ENCODE measurements around the gene THOC3. TPM values are rescaled to one million over a fixed set of nuclear protein-coding genes. Genes with fewer than 3 reads are reported as not detected.
"Not testable (repeated sequence)": the region's sequence is repeated elsewhere in the genome, so short reads cannot be mapped to it uniquely, and the experiment has no call there.

THOC3 gene, protein sequence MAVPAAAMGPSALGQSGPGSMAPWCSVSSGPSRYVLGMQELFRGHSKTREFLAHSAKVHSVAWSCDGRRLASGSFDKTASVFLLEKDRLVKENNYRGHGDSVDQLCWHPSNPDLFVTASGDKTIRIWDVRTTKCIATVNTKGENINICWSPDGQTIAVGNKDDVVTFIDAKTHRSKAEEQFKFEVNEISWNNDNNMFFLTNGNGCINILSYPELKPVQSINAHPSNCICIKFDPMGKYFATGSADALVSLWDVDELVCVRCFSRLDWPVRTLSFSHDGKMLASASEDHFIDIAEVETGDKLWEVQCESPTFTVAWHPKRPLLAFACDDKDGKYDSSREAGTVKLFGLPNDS
- polyA plus RNA-seq (ENCODE audit: insufficient read length in 3 of 3) = 100 to 1,000 TPM in 1 of 3 donors, 10 to 100 TPM in 2; 63.0 to 106 (median 93.0) TPM
- long read RNA-seq, donor 1, transcript THOC3-201 (6 exons, 1,589 nt) = major isoform, 27 of 27 reads
- long read RNA-seq, donor 1, partial matches to known transcripts = 0 of 27 reads
- long read RNA-seq, donor 1, other reads (novel, unspliced or antisense) = 0 of 27 reads
- long read RNA-seq, donor 2, transcript THOC3-201 (6 exons, 1,589 nt) = major isoform, 14 of 15 reads
- long read RNA-seq, donor 2, partial matches to known transcripts = 0 of 15 reads
- long read RNA-seq, donor 2, other reads (novel, unspliced or antisense) = 0 of 15 reads
- long read RNA-seq, donor 3, transcript THOC3-201 (6 exons, 1,589 nt) = major isoform, 50 of 52 reads
- long read RNA-seq, donor 3, partial matches to known transcripts = 0 of 52 reads
- long read RNA-seq, donor 3, other reads (novel, unspliced or antisense) = 0 of 52 reads
- long read RNA-seq, donor 4, transcript THOC3-201 (6 exons, 1,589 nt) = major isoform, 32 of 33 reads
- long read RNA-seq, donor 4, partial matches to known transcripts = 0 of 33 reads
- long read RNA-seq, donor 4, other reads (novel, unspliced or antisense) = 0 of 33 reads
- long read RNA-seq, donor 5 = 0 reads
- long read RNA-seq, donor 6, transcript THOC3-201 (6 exons, 1,589 nt) = major isoform, 21 of 22 reads
- long read RNA-seq, donor 6, partial matches to known transcripts = 0 of 22 reads
- long read RNA-seq, donor 6, other reads (novel, unspliced or antisense) = 0 of 22 reads
- long read RNA-seq, donor 7, transcript THOC3-201 (6 exons, 1,589 nt) = major isoform, 41 of 49 reads
- long read RNA-seq, donor 7, partial matches to known transcripts = 5 of 49 reads
- long read RNA-seq, donor 7, other reads (novel, unspliced or antisense) = 0 of 49 reads
- long read RNA-seq, donor 8 = 0 reads
- long read RNA-seq, donor 9, transcript THOC3-201 (6 exons, 1,589 nt) = major isoform, 23 of 23 reads
- long read RNA-seq, donor 9, partial matches to known transcripts = 0 of 23 reads
- long read RNA-seq, donor 9, other reads (novel, unspliced or antisense) = 0 of 23 reads
- long read RNA-seq, donor 10, transcript THOC3-201 (6 exons, 1,589 nt) = major isoform, 27 of 29 reads
- long read RNA-seq, donor 10, partial matches to known transcripts = 0 of 29 reads
- long read RNA-seq, donor 10, other reads (novel, unspliced or antisense) = 0 of 29 reads
- long read RNA-seq, donor 11, transcript THOC3-201 (6 exons, 1,589 nt) = major isoform, 33 of 34 reads
- long read RNA-seq, donor 11, partial matches to known transcripts = 0 of 34 reads
- long read RNA-seq, donor 11, other reads (novel, unspliced or antisense) = 0 of 34 reads
- long read RNA-seq, donor 12, transcript THOC3-201 (6 exons, 1,589 nt) = major isoform, 6 of 6 reads
- long read RNA-seq, donor 12, partial matches to known transcripts = 0 of 6 reads
- long read RNA-seq, donor 12, other reads (novel, unspliced or antisense) = 0 of 6 reads
- long read RNA-seq, donor 13 = 0 reads
- long read RNA-seq, donor 14, transcript THOC3-201 (6 exons, 1,589 nt) = major isoform, 28 of 28 reads
- long read RNA-seq, donor 14, partial matches to known transcripts = 0 of 28 reads
- long read RNA-seq, donor 14, other reads (novel, unspliced or antisense) = 0 of 28 reads
- long read RNA-seq, donor 15, transcript THOC3-201 (6 exons, 1,589 nt) = major isoform, 12 of 13 reads
- long read RNA-seq, donor 15, partial matches to known transcripts = 0 of 13 reads
- long read RNA-seq, donor 15, other reads (novel, unspliced or antisense) = 0 of 13 reads
- long read RNA-seq, donor 16, transcript THOC3-201 (6 exons, 1,589 nt) = major isoform, 111 of 127 reads
- long read RNA-seq, donor 16, transcript THOC3-208 (5 exons, 1,796 nt) = minor isoform, 5 of 127 reads
- long read RNA-seq, donor 16, partial matches to known transcripts = 5 of 127 reads
- long read RNA-seq, donor 16, other reads (novel, unspliced or antisense) = 6 of 127 reads

DNA sequence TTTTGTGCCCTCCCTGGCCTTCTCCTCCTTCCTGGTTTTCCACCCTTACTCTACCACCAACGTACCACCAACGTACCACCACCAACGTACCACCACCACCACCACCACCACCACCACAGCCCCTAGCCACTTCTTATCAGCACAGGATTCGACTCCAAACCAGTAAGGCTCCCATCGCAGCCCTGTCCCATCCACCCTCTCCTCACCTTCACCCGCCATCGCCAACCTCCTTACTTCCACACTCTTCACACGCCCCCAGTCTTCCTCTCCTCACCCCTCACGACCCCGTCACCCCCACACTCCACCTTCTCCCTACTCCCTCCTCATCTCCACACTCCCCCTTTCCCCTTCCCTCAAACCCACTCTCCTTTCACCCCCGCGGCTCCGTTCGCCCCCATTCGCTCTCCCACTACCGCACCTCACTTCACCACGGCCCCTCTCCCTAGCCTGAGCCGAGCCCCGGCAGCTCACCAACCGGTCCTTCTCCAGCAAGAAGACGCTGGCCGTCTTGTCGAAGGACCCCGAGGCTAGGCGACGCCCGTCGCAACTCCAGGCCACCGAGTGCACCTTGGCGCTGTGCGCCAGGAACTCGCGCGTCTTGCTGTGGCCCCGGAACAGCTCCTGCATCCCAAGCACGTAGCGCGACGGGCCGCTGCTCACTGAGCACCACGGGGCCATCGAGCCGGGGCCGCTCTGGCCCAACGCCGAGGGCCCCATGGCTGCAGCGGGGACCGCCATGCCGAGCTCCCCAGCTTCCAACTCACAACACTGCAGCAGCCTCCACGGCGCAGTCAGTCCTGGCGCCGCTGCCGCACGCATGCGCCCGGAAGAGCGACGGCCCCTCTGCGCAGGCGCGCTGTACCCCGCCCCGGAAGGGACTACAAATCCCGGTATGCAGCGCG lies at the start of gene THOC3:
TSS of gene THOC3 (minus strand) at position 845 of the 902 bp plus-strand sequence. CDS start at position 738, 107 bp downstream.
- peak; percentile 63 to 81 (median 71) for DNase-seq (ENCODE audit: extremely low read depth in 1 of 11, low read depth in 9 of 11, low spot score in 4 of 11)

DNA sequence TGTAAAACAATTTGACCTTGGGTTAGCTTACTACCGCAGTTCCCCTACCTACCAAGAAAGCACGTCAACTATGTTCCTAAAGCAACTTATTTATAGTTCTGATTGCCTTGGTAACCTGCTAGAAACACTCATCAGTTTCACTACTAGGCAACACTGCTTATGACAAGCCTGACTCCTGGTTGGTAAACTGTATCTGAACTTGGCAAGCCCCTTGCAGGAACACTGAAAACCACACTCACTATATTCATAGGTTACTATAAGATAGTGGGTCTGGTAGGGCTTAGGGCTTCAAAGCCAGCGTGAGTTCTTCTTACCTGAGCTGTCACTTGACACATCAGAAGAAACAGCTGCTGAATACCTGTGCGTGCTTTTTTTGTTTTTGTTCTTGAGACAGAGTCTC lies 49.2 kb upstream of the THOC3 start:
- not testable (repeated sequence) for DNase-seq (ENCODE audit: extremely low read depth in 1 of 11, low read depth in 9 of 11, low spot score in 4 of 11)

DNA sequence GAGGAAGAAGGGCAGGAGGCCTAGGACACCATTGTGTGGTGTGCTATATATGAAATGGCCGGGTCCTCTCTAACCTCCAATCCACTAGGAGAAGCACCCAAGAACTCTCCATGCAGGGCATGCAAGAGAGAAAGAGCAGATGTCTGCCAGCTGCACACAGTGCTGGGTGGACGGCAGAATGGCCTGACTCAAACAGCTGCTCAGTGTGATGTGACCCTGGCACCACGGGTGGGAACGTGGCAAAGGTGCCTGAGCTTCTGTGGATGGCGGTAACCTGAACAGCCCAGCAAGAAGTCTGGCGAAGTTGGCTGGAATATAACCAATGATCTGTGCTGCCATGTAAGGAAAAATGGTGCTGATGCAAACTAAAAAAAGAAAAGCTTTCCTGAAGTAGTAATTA lies 46.2 kb upstream of the THOC3 start:
- DNase-seq (ENCODE audit: extremely low read depth in 1 of 11, low read depth in 9 of 11, low spot score in 4 of 11) = not testable (repeated sequence)

DNA sequence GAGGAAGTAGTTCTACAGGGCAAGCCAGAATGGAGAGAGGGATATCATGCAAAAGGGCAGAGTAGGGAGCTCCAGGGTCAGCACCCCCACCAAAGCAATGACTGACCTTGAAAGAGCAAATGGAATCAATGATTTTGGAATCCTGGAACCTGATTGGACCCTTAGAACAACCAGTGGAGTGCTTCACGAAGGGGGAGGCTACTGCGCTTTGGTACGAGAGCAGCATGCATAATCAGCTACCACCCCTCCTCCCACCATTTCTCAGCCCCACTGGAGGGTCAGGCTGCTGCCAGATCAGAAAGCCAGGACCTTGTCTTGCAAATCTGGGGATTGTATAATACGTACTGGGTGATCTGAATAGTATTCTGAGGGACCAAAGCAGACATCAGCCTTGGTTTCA lies 43.0 kb upstream of the THOC3 start:
- DNase-seq (ENCODE audit: extremely low read depth in 1 of 11, low read depth in 9 of 11, low spot score in 4 of 11) = not testable (repeated sequence)

DNA sequence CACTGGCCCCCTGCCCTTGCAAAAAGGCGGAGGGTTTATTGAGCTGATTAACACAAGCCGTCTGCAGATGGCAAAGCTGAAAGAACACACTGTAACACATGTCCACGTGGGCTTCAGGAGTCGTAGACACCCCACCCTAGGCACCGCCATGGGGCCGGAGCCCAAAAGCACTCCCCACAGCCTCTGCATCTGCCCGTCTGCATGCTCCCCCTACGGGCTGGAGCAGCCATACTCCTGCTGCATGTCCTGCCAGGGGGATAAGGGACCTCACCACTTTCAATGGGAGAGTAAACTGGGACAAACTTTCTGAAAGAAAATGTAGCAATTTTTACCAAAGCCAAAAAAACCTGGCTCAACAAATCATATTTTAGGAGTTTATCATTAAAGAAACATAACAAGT lies 42.1 kb upstream of the THOC3 start:
- DNase-seq (ENCODE audit: extremely low read depth in 1 of 11, low read depth in 9 of 11, low spot score in 4 of 11) = not testable (repeated sequence)

DNA sequence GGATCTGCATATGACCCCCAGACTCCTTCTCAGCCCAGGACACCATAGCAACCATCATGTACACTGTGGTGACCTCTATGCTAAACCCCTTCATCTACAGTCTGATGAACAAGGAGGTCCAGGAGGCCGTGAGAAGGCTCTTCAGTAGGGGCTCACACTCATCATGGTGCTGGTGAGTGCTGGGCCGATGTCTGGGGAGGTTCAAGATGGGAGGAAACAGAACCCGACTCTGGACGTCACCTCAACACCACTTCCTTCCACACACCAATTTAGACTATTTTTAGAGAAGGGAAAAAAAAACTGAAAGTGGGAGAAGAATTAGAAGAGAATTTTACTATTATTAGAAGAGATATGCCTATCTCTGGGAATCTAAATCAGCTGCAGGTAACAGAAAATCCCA lies 39.1 kb upstream of the THOC3 start:
- not testable (repeated sequence) for DNase-seq (ENCODE audit: extremely low read depth in 1 of 11, low read depth in 9 of 11, low spot score in 4 of 11)

DNA sequence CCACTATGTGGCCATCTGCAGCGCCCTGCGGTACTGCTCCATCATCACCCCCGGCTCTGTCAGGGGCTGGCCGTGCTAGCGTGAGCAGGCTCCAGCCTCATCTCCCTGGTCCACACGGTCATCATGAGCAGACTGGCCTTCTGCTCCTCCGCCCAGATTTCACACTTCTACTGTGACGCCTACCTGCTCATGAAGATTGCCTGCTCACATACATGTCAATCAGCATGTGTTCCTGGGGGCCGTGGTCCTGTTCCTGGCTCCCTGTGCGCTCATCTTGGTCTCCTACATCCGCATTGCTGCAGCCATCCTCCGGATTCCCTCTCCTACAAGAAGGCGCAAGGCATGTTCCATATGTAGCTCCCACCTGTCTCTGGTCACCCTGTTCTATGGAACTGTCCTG lies 38.7 kb upstream of the THOC3 start:
- not testable (repeated sequence) for DNase-seq (ENCODE audit: extremely low read depth in 1 of 11, low read depth in 9 of 11, low spot score in 4 of 11)

DNA sequence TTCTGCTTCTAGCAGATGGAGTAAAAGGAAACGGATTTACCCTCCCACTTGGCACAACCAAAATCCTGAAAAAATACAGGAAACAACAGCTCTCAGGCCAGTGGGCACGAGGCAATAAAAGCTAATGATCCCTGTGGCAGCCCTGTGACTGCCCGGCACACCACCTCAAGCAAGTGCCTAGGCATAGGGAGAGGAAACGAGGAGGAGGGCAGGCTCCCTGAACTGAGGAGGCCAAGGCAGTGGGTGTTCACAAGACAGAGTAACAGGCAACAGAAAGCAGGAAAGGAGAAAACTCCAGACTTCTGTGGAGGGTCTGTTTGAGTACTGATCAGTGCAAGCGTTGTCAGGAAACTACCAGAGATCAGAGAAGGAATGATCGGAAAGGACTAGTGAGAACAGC lies 29.9 kb upstream of the THOC3 start:
- DNase-seq (ENCODE audit: extremely low read depth in 1 of 11, low read depth in 9 of 11, low spot score in 4 of 11) = peak in 3 of 11 donors; percentile 3 to 30 (median 3)

DNA sequence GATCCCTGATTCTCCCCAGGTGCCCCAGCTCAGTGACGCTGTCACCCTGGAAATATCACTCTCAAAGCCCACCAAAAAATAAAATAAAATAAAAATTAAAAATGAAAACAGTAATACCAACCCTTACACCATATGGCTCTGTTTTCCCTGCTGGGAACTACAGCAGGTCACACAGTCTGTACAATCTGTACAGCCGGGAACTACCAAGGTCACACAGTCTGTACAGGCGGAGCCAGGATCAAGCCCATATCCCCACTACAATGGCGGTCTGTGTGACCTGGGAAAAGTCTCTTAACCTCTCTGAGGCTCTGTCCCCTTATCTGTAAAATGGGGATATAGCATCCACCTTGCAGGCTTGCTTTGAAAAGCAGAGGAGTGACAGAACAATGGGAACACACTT lies 29.4 kb upstream of the THOC3 start:
- not testable (repeated sequence) for DNase-seq (ENCODE audit: extremely low read depth in 1 of 11, low read depth in 9 of 11, low spot score in 4 of 11)

DNA sequence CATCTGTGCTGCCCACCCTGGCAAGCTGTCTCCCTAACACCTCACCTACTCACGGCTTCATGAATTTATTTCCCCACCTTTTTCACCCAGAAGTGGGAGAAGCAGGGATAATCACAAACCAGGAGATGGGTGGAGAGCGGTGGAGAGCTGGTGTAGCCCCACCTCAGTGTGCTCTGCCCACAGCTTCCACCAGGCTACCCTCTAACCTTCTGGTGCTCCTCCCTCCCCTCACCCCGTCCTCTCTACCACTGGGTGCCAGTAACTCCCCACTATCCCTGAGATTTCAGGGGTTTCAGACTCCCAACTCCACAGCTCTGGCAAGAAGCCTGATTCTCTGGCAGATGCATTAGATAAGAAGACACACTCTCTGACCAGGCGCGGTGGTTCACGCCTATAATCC lies 28.7 kb upstream of the THOC3 start:
- DNase-seq (ENCODE audit: extremely low read depth in 1 of 11, low read depth in 9 of 11, low spot score in 4 of 11) = not testable (repeated sequence)

DNA sequence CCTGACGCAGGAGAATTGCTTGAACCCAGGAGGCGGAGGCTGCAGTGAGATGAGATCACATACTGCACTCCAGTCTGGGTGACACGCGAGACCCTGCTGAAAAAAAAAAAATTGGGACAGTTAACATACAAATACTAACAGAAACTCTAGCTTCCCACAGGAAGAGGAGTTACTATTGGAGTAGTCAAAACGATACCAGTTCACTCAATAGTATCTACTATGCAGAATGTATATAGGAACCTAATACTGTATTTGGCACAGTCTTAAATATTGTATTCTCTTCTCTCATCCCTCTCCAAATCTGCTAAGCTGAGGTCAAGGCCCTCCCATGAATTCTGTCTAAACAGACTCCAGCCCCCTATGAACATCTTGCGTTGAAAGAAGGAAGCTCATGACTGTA lies 27.4 kb upstream of the THOC3 start:
- not testable (repeated sequence) for DNase-seq (ENCODE audit: extremely low read depth in 1 of 11, low read depth in 9 of 11, low spot score in 4 of 11)

DNA sequence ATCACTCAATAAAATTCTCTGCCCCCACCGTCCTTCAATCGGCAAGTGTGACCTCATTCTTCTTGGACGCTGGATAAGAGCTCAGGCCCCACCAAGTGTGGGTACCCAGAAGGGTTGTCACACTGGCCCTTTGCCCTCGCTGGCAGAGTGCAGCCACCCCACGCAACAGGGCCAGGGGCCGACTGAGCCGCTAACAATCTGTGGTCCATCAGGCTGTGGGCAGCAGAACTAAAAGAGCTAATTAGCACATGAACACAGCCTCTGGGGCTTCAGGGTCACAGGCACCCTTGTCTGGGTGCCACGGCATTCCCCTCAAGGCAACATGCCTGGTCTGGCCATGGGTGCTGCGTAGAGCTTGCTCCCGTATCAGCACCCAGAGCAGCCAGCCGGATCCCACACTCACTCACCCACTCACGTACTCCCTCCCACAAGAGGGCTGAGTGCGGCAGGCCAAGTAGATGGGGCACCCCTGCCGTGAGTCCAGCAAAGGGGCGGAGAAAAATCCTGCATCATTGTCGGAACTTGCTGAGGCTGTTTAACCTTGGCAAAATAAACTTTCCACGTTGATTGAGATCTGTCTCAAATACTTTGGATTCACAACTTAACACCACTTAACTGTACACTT lies 11.4 kb upstream of the THOC3 start:
- DNase-seq (ENCODE audit: extremely low read depth in 1 of 11, low read depth in 9 of 11, low spot score in 4 of 11) = not testable (repeated sequence)

DNA sequence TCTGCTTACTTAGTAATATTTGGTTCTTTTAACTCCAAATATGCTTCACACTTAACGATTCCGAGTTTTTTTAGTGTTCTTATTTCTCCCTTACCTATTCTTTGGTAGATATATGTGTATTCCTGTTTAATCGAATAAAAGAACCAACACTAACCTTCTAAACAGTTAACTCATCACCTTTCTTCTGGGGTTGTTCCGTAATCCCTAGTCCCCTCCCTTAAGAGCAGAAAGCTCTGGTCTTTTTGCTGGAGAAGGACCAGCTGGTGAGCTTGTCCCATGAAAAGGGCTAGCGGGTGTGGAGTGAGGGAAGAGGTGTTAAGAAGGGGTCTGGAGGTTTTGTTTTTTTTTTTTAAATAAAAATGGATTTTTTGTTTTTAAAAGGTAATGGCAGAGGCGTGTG lies 266 bp upstream of the THOC3 start:
- DNase-seq (ENCODE audit: extremely low read depth in 1 of 11, low read depth in 9 of 11, low spot score in 4 of 11) = not testable (repeated sequence)

DNA sequence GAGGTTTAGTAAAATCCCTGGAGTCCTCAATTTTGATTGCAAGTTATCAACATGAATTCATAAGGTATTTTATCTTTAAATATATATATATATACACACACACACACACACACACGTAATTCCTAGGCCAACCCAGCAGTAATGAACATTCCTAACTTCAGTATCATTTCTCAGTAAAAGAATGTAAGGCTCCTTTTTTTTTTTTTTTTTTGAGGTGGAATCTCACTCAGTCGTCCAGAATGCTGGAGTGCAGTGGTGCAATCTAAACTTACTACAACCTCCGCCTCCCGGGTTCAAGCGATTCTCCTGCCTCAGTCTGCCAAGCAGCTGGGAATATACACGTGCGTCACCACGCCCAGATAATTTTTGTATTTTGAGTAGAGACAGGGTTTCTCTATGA lies 5.8 kb downstream of the THOC3 start:
- not testable (repeated sequence) for DNase-seq (ENCODE audit: extremely low read depth in 1 of 11, low read depth in 9 of 11, low spot score in 4 of 11)

DNA sequence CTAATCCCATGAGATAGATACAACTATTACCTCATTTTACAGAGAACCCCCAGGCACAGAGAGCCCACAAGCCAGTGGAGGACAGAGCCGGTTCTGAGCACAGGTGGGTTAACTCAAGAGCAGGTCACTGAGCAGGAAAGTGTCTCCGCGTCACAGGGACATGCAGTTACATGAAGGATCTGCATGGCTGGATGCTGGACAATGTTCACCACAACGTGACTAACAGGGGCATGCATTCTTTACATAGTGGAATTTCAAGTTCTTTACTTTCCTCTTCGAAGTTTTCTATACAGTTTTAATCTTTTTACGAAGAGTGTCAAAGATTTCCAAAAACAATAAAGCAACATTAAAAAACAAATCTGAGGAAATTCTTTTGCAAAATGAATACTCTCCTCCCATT lies 7.9 kb downstream of the THOC3 start:
- DNase-seq (ENCODE audit: extremely low read depth in 1 of 11, low read depth in 9 of 11, low spot score in 4 of 11) = not testable (repeated sequence)

DNA sequence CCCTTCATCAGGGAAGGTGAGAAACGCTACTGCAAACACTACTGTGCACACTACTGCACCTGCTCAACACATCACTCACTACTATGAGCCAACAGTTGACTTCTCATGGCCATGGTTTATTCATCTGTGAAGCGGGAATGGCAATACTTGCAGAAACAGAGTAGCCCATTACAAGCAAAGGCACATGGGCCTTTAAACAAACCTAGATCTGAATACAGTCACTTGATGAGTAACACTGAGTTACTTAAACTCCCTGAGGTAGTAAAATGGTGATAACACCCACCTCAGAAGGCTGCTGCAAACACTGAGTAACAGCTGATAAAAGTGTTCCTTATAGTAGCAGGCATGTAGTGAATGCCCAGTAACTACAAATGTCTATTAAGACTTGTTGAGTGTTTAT lies 9.6 kb downstream of the THOC3 start:
- DNase-seq (ENCODE audit: extremely low read depth in 1 of 11, low read depth in 9 of 11, low spot score in 4 of 11) = not testable (repeated sequence)
